Hepatocyte (in vitro differentiated cells): ENCODE measurements around the gene ZNF544.

Experiments
- CTCF ChIP-seq: fragments of 200-600 bp; sonication (generic); IDR thresholded peaks from 2 replicates; pipeline ENCODE4 v1.5.1; 2016; ENCODE audit warnings: antibody characterized with exemption, mild to moderate bottlenecking; ENCODE audit not compliant: poor library complexity
- EZH2 ChIP-seq: fragments of 200-600 bp; sonication (generic); IDR thresholded peaks from 2 replicates; pipeline ENCODE4 v1.6.1; 2016; ENCODE audit warnings: antibody characterized with exemption, mild to moderate bottlenecking, borderline replicate concordance
- EZH2phosphoT487 ChIP-seq: fragments of 200-600 bp; sonication (generic); IDR thresholded peaks from one replicate; pipeline ENCODE4 v1.6.1; 2018; ENCODE audit warnings: antibody characterized with exemption, mild to moderate bottlenecking, low read depth, moderate library complexity; ENCODE audit not compliant: unreplicated experiment, severe bottlenecking

DNA sequence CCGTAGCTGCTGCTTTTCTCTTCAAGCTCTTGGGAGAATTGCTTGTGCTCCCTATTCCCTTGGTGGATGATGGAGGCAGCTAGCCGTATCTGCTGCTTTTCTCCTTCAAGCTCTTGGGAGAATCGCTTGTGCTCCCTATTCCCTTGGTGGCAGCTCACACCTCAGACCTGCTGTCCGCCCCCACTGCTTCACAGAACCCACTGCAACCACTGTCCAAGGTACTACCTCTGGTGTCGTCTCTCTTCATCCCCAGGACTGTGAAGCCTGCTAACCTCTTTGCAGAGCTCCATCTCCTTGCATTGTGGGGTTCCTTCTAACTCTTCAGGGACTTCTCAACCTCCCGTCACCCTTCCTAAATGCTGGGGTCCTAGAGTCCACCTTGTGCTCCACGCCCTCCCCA is 71.9 kb downstream of the ZNF544 start:
- TF ChIP-seq CTCF, result no peak
- TF ChIP-seq EZH2, result no peak
- no peak for TF ChIP-seq EZH2phosphoT487
